ENCODE measurements around the gene TXNRD2. TPM values are rescaled to one million over a fixed set of nuclear protein-coding genes. Genes with fewer than 3 reads are reported as not detected.

The TXNRD2 gene
- total RNA-seq (14.5 TPM), polyA plus RNA-seq (18.1 TPM)

DNA sequence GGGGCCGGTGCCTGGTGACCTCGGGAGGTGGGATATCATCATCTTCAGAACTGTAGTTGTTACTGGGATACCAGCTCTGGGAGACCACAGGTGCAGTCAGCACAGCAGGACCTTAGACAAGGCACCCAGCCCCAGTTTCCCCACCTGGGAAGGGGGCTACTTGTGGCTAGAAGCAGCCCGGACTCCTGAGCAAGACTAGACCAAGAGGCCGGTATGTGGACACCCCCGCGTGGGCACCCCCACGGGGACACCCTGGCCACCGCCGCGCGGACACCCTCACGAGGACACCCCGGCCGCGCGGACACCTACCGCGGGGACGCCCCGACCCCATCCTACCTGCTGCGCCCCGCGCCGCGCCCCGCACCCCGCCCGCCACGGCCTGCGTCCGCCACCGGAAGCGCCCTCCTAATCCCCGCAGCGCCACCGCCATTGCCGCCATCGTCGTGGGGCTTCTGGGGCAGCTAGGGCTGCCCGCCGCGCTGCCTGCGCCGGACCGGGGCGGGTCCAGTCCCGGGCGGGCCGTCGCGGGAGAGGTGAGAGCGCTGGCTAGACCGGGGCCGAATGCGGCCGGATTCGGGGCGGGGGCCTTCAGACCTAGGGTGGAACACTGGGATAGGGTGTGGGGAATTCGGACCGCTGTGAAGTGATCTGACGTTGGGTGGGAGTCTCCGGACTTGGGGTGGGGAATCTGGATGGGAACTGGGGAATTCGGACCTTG, at the start of gene TXNRD2, which contains the start of gene COMT:
TXNRD2 (minus strand) TSS at position 454 of the 718 bp plus-strand sequence; CDS start at position 439, 15 bp downstream.
COMT (plus strand) TSS at position 408 of the 718 bp plus-strand sequence. CDS start 20,755 bp downstream, outside the sequence.
- peak within 1 kb of the TSS; percentile 86 for H3K4me3 ChIP-seq (ENCODE audit: low read depth, low read length)
- peaks cover 3% of the 10 kb centered on the region for H3K4me1 ChIP-seq (ENCODE audit: insufficient read depth)
- under 1% methylated on average over 63 of the region's 63 CpGs for WGBS
- peak within 1 kb of the TSS; percentile 89 for H3K27ac ChIP-seq (ENCODE audit: low read depth)
- no peak for DNase-seq (ENCODE audit: extremely low spot score)
- no peaks in the 10 kb centered on the region for H3K36me3 ChIP-seq (ENCODE audit: insufficient read depth)

DNA sequence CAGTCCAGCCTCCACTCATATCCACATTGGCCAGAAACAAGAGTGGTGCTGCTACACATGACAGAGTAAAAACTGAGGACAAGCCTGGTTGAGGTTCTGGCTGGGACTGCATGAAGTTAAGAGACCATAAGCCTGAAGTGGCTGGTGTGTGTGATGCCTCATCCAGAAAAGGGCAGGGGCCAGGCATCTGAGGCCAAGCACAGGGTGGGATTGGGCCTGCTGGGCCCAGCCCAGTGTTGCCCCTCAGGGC, 49.7 kb upstream of the TXNRD2 start:
- no peaks in the 10 kb centered on the region for H3K4me1 ChIP-seq (ENCODE audit: insufficient read depth)
- no peak overlapping the region for H3K27ac ChIP-seq (ENCODE audit: low read depth)
- H3K36me3 ChIP-seq (ENCODE audit: insufficient read depth) = no peaks in the 10 kb centered on the region

DNA sequence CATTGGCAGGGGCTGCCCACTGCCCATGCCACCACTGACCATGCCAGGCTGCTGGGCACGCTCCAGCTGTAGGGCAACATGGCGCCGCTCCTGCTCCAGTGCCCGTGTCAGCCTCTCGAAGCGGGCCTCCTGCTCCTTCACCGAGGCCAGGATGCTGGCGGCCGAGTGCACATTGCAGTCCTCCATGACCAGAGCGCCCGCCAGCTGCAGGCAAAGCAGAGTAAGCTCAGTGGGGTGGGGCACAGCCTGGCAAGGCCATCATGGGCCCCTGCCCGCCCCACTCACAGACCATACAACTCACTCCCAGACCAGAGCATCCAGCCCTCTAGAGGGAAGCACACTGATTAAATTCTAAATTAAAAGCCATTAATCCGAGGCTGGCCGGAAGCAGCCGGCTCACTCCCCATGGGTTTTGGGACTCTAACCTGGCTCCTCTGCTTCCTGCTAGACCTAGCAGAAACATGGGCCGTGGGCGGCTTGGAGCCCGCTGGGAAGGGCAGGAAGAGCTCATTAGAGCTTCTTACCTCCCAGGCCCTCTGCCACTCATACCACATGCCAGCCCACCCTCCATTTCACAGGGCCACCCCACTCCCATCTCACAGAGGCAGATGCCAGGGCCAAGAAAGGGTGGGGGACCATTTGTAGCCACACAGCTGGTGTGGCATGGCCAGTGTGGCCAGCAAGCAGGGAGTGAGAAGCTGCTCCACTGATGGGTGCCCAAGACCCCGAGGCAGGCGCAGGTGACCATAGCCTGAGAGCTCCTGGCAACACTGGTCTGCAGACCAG, 49.2 kb upstream of the TXNRD2 start:
- no peak overlapping the region for H3K4me3 ChIP-seq (ENCODE audit: low read depth, low read length)
- DNase-seq (ENCODE audit: extremely low spot score) = no peak
- H3K36me3 ChIP-seq (ENCODE audit: insufficient read depth) = no peaks in the 10 kb centered on the region
- 92% methylated on average over 20 of the region's 20 CpGs for WGBS
- H3K4me1 ChIP-seq (ENCODE audit: insufficient read depth) = no peaks in the 10 kb centered on the region
- no peak overlapping the region for H3K27ac ChIP-seq (ENCODE audit: low read depth)

More for the DNA sequence above, 49.7 kb upstream of the TXNRD2 start:
- DNase-seq (ENCODE audit: extremely low spot score) = no peak
- no peak overlapping the region for H3K4me3 ChIP-seq (ENCODE audit: low read depth, low read length)

DNA sequence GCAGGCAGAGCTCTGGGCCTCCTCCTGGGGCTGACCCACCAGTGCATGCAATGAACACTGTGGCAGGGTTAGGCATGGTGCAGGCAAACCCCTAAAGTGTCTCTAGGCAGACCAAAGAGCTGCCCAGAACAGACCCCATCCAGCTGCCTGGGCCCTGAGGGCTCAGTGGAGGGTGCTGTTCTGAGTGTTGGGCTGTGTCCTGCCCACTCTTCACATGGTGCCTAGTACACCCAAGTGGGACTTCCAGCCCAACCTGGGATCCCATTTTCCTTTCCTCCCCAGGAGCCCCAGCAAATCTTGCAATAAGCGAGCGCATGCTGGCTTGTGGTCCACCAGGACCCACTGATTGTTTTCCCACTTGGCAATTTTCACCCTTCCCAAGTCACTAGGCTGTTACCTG, 48.6 kb upstream of the TXNRD2 start:
- Histone ChIP-seq H3K4me3 (ENCODE audit: low read depth, low read length) (no peak overlapping the region), H3K36me3 (ENCODE audit: insufficient read depth) (no peaks in the 10 kb centered on the region), H3K4me1 (ENCODE audit: insufficient read depth) (no peaks in the 10 kb centered on the region), H3K27ac (ENCODE audit: low read depth) (no peak overlapping the region)
- no peak for DNase-seq (ENCODE audit: extremely low spot score)
- 50% methylated on average over 2 of the region's 2 CpGs for WGBS

DNA sequence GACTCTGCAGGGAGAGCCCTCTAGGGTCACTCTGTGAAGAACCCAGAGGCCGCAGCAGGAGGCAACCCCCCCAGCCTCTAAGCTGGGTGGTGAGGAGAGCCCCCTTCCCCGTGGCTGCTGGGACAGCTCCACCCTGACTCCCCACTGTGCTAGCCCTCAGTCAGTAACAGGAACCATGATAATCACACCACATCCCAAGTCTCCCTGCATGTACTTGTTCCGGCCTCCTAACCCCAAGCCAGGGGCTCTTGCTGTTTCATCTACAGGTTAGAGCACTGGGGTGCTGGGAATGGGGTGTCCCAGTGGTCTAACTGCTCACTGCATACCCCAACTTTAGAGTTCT, 48.1 kb upstream of the TXNRD2 start:
- Histone ChIP-seq H3K4me3 (ENCODE audit: low read depth, low read length) (no peak overlapping the region), H3K27ac (ENCODE audit: low read depth) (no peak overlapping the region), H3K4me1 (ENCODE audit: insufficient read depth) (no peaks in the 10 kb centered on the region), H3K36me3 (ENCODE audit: insufficient read depth) (no peaks in the 10 kb centered on the region)
- WGBS = 86% methylated on average over 3 of the region's 3 CpGs
- DNase-seq (ENCODE audit: extremely low spot score) = no peak

DNA sequence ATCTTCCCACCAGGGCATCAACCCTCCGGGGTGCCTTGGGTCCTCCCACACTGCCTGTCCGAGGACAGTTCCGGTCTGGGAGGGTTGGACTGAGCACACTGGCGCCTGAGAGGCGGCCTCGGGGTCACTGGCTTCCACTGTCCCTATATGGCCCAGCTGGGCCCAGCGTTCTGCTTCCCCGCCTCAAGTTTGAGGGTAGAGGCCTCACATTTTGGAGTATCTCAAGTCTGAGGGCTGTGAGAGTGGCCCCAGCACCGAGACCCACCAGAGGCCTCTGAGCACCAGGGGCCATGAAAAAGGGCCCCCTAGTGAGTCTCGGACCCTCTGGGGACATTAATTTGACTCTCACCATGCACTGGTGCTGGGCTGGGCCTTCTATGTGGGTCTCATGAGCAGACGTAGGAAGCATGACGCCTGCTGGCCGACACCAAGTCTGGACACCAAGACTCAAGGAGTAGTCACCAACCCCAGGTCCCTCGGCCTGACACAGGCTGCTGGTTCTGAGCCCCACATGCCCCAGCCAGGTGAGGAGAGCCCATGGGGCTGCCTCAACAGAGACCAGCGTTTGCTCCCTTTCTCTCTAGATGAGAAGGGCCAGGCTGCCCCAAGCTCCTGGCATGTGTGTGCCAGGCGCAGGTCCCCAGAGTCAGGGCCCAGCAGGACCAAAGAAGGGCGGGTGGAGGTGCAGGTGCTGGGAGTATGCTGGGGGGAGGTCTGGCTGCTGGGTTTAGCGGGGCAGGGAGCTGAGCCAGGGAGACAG, 47.5 kb upstream of the TXNRD2 start:
- H3K27ac ChIP-seq (ENCODE audit: low read depth) = no peak overlapping the region
- no peaks in the 10 kb centered on the region for H3K4me1 ChIP-seq (ENCODE audit: insufficient read depth)
- no peaks in the 10 kb centered on the region for H3K36me3 ChIP-seq (ENCODE audit: insufficient read depth)
- no peak for DNase-seq (ENCODE audit: extremely low spot score)
- no peak overlapping the region for H3K4me3 ChIP-seq (ENCODE audit: low read depth, low read length)
- WGBS = 76% methylated on average over 18 of the region's 18 CpGs

DNA sequence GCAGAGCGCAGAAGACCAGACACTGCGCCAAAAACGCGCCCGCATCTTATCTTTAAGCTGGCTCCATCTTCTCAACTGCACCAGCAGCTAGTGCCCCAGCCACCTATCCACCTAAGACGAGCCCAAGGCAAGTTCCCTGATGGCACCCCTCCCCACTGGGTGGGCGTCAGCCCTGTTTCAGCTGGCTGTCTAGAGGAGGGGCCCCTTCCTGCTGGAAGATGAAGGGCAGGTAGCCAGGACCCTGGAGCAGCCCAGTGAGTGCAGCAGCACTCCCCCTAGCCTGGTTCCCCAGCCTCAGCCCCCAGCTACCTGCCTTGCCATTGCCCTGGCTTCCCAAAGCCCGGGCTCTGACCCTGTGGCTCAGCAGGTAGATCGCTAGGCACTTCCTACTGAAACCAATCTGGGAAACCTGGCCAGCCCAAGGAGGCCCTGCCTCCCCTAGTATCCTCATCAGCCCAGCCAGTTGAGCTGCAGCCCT, 46.8 kb upstream of the TXNRD2 start:
- no peak for DNase-seq (ENCODE audit: extremely low spot score)
- Histone ChIP-seq H3K4me1 (ENCODE audit: insufficient read depth) (no peaks in the 10 kb centered on the region), H3K4me3 (ENCODE audit: low read depth, low read length) (no peak overlapping the region), H3K36me3 (ENCODE audit: insufficient read depth) (no peaks in the 10 kb centered on the region), H3K27ac (ENCODE audit: low read depth) (no peak overlapping the region)
- 92% methylated on average over 9 of the region's 9 CpGs for WGBS

DNA sequence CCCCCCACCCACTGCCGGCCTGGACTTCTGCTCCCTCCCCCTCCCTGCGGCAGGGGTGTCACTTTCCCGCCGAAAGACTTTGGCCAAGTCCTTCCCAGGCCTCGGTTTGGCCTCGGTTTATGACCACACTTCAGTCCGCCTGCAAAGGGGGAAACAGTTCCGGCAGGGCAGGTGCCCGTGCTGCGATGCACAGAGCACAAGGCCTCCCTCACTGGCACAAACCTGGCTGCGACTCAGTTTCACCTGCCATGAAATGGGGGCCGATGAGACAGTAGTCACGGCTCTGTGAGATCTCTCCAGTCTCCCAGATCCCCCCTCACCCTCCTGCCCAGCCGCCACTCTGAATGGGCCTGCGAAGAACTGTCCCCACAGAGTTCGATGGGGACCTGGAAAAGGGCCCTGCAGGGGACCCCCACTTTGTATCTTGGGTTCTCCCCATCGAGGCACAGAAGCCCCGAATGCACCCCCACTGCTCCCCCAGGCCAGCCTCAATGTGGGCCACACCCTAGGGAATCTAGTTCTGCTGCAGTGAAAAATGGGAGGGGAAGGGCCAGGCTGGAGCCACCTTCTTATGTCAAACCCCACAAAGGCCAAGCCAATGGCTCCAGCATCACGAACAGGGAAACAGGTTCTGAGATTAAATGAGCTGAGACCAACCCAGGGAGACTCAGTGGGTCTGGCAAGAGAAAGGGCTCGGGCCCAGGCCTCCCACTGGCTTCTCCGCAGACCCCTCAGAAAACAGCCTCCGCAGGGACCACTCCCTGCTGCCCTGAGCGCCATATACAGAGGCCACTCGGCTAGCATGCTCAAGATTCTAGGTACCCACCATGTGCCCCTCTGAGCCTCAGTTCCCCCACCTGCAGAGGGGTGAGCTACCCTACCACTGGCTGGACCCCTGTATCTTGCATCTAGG, 46.0 kb upstream of the TXNRD2 start:
- no peaks in the 10 kb centered on the region for H3K36me3 ChIP-seq (ENCODE audit: insufficient read depth)
- H3K27ac ChIP-seq (ENCODE audit: low read depth) = no peak overlapping the region
- 55% methylated on average over 24 of the region's 24 CpGs for WGBS
- no peaks in the 10 kb centered on the region for H3K4me1 ChIP-seq (ENCODE audit: insufficient read depth)
- DNase-seq (ENCODE audit: extremely low spot score) = no peak
- H3K4me3 ChIP-seq (ENCODE audit: low read depth, low read length) = no peak overlapping the region

DNA sequence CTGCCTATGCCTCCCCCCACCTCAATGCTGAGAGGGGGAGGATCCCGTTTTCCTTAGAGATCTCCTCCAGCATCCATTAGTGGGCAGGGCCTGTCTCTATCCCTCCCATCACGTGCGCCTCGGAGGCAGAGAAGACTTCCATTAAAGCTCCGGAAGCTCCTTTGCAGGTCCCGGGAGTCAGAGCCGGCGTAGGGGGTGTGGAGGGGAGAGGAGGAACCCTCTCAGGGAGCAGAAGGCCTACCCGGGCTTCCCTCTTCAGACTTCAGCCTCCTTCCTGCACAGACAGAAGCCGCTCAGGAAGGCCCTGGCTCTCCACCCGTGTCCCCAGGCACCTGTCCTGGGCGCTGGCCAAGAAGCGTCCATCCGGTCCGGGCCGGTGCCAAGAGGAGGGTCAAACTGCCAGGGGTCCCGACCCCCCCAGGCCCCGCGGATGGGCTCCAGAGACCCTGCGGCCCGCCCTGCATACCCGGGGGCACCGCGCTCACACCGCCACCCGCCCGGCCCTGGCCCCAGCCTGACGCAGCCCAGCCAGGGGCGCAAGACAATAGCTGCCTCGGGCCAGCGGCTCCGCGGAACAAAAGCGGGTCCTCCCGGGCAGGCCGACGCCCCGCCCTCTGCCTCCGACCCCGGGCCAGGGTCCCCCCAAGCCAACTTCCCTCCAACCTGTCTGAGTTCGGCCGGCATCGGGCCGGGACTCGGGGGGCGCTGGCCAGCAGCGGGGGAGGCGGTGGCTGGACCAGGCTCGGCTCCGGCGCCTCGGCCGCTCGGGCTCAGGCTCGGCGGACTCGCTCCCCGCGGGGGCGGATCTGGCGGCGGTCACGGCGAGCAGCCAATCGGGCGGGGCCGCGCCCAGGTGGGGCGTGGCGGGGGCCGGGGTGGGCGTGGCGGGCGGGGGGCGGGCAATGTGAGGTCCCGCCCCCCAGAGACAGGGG, 45.1 kb upstream of the TXNRD2 start:
- H3K27ac ChIP-seq (ENCODE audit: low read depth) = no peak overlapping the region
- H3K4me1 ChIP-seq (ENCODE audit: insufficient read depth) = no peaks in the 10 kb centered on the region
- peak overlapping the region; percentile 55 for H3K4me3 ChIP-seq (ENCODE audit: low read depth, low read length)
- no peaks in the 10 kb centered on the region for H3K36me3 ChIP-seq (ENCODE audit: insufficient read depth)
- 1% methylated on average over 76 of the region's 76 CpGs for WGBS
- DNase-seq (ENCODE audit: extremely low spot score) = no peak

DNA sequence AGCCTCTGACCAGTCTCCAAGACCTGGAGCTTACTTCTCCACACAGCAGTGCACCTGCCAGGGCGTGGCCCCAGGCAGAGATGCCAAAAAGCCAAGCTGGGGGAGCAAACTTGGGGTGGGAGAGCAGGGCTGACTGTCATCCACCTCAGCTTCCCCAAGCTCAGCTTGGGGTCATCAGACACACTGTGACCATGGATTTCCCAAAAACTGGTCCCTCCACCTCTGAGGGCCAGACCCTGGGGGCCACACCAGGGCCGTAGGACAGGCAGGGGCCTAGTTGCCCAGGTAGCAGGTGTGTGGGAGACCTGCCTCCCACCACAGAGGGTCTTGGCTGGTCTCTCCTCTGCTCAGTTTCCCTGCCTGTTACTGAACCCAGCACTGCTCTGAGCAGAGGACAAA, 44.4 kb upstream of the TXNRD2 start:
- DNase-seq (ENCODE audit: extremely low spot score) = no peak

DNA sequence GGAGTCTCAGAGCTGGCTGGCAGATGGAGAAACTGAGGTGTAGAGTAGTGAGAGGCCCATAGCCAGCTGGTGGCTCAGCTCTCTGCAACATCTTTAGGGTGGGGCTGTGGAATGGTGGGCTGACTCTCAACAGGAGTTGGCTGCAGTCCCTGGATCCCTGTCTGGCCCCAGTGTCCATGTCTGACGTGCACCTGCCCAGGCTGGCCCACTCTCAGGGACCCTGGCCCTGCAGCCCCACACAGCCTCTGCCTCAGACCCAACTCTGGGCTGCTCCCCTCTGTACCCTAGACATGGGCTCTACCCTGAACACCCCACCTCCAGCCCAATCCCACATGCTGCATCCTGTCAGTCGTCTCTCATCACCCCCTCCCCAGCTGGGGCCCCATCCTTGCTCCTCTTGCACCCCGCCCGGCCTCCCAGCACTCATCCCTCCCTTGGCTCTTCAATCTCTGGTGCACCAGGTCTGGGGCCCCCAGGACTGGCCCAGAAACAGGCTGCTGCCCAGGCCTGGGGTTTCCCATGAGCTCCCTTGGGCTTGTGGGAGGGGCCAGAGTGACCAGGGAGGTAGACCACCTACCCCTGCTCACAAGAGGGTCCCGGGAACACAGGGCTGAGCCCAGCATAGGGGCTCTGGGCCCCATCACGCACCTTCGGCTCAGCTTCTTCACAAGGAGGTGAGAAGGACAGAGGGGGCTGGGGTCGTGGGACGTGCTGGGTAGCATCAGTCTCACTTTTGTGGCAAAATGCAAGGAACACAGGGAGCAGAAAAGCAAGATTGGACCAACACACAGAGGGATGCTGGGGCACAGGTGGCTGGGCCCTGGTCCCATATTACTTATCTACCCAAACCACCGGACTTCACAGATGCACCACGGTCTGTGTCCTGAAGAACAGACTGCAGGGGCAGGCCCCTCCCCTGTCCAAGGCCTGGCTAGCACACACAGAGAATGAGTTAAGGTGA, 43.5 kb upstream of the TXNRD2 start:
- Histone ChIP-seq H3K36me3 (ENCODE audit: insufficient read depth) (no peaks in the 10 kb centered on the region), H3K27ac (ENCODE audit: low read depth) (no peak overlapping the region), H3K4me1 (ENCODE audit: insufficient read depth) (no peaks in the 10 kb centered on the region), H3K4me3 (ENCODE audit: low read depth, low read length) (no peak overlapping the region)
- no peak for DNase-seq (ENCODE audit: extremely low spot score)
- 86% methylated on average over 11 of the region's 11 CpGs for WGBS

More for the DNA sequence above, 44.4 kb upstream of the TXNRD2 start:
- no peak overlapping the region for H3K27ac ChIP-seq (ENCODE audit: low read depth)
- H3K36me3 ChIP-seq (ENCODE audit: insufficient read depth) = no peaks in the 10 kb centered on the region
- H3K4me3 ChIP-seq (ENCODE audit: low read depth, low read length) = peak overlapping the region; percentile 55
- 69% methylated on average over 2 of the region's 2 CpGs for WGBS
- H3K4me1 ChIP-seq (ENCODE audit: insufficient read depth) = no peaks in the 10 kb centered on the region
